ENCODE results near the gene MORN1. TPM values are rescaled to one million over a fixed set of nuclear protein-coding genes. Genes with fewer than 3 reads are reported as not detected.
"Not testable (repeated sequence)": the region's sequence is repeated elsewhere in the genome, so short reads cannot be mapped to it uniquely, and the experiment has no call there.

MORN1 gene
- total RNA-seq, 1 experiment from 2014 or later: 23.2 TPM

DNA sequence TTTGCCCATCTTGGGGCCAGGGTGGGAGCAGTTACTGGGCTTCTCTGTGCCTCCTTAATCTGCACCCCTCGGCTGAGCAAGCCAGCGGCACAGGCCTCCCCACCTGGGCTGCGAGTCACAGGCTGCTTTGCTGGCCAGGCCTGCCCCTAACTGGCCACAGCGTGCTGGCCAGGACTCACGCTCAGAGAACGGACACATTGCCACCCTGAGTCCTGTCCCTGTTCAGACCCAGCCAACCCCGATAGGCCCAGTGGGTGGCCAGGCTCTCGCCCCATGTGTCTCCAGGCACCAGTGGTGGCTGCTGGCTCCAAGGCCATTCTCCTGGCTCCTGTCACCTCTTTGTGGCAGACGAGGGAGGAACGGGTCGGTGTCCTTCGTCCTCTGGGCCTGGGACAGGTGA, 61.3 kb downstream of the MORN1 start:
- intact Hi-C loops (cut with micrococcal nuclease; ENCODE audit: unreplicated experiment): no loop called here
- TF ChIP-seq, protein P1, sequence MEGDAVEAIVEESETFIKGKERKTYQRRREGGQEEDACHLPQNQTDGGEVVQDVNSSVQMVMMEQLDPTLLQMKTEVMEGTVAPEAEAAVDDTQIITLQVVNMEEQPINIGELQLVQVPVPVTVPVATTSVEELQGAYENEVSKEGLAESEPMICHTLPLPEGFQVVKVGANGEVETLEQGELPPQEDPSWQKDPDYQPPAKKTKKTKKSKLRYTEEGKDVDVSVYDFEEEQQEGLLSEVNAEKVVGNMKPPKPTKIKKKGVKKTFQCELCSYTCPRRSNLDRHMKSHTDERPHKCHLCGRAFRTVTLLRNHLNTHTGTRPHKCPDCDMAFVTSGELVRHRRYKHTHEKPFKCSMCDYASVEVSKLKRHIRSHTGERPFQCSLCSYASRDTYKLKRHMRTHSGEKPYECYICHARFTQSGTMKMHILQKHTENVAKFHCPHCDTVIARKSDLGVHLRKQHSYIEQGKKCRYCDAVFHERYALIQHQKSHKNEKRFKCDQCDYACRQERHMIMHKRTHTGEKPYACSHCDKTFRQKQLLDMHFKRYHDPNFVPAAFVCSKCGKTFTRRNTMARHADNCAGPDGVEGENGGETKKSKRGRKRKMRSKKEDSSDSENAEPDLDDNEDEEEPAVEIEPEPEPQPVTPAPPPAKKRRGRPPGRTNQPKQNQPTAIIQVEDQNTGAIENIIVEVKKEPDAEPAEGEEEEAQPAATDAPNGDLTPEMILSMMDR (IDR thresholded peaks at IDR 0.05; ENCODE audit: unreplicated experiment): no peak
- no peaks in the 10 kb centered on the region for H3K4me1 Mint-ChIP-seq (ENCODE audit: low read depth, unreplicated experiment)
- no TSS peak for BruUV-seq (replicated peaks)
- H3K4me3 Mint-ChIP-seq (ENCODE audit: low read depth, unreplicated experiment): no peak overlapping the region
- DNase-seq: no peak
- CTCF ChIA-PET: no interaction called here
- peaks cover 6% of the 10 kb centered on the region for H3K36me3 Mint-ChIP-seq (ENCODE audit: insufficient read depth, unreplicated experiment)
- no peaks in the 10 kb centered on the region for H3K9me3 Mint-ChIP-seq (ENCODE audit: low read depth, unreplicated experiment)
- H3K27me3 Mint-ChIP-seq (ENCODE audit: unreplicated experiment): peaks cover 25% of the 10 kb centered on the region
- no peak overlapping the region for H3K27ac Mint-ChIP-seq (ENCODE audit: unreplicated experiment)

DNA sequence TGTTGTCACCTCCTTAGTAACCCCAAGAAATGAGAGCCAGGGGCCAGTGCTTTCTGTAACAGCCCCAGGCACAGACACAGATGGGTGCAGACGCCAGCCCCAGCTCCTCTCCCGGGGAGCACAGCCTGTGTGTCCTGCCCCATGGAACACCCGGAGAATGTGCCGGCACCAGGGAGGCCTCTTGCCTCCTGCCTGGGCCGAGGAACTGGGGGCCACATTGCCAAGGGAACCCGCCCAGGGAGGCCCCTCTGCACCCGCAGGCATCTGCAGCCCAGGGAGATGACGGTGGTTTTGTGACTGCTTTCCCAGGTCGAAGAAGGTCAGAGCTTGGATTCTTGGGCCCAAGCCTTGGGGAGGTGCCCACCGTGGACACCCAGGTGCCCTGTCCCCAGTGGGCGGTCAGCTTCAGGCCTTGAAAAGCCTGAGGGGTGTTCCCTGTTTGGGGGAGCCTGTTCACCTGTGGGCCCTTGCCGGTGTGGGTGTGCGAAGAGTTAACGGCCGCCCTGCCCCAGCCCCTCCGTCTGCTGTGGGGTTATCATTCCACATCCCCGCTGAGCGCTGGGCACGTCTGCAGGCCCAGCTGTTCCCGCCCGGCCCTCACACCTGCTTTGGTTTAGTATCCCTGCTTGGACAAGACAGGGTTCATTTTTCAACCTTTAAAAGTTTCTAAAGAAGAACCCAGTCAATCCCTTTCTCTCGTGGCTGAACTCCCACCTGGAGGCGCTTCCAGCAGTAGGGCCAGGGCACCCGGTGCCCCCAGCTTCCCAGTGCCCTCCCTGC, 62.5 kb downstream of the MORN1 start:
- peaks cover 3% of the 10 kb centered on the region for H3K36me3 Mint-ChIP-seq (ENCODE audit: insufficient read depth, unreplicated experiment)
- no TSS peak for BruUV-seq (replicated peaks)
- no peak overlapping the region for H3K4me3 Mint-ChIP-seq (ENCODE audit: low read depth, unreplicated experiment)
- no peak for DNase-seq
- H3K9me3 Mint-ChIP-seq (ENCODE audit: low read depth, unreplicated experiment): no peaks in the 10 kb centered on the region
- TF ChIP-seq, protein P1 (IDR thresholded peaks at IDR 0.05; ENCODE audit: unreplicated experiment): no peak
- no peak overlapping the region for H3K27ac Mint-ChIP-seq (ENCODE audit: unreplicated experiment)
- peaks cover 37% of the 10 kb centered on the region for H3K27me3 Mint-ChIP-seq (ENCODE audit: unreplicated experiment)
- no peaks in the 10 kb centered on the region for H3K4me1 Mint-ChIP-seq (ENCODE audit: low read depth, unreplicated experiment)
- CTCF ChIA-PET: no interaction called here
- intact Hi-C loops (cut with micrococcal nuclease; ENCODE audit: unreplicated experiment): no loop called here

DNA sequence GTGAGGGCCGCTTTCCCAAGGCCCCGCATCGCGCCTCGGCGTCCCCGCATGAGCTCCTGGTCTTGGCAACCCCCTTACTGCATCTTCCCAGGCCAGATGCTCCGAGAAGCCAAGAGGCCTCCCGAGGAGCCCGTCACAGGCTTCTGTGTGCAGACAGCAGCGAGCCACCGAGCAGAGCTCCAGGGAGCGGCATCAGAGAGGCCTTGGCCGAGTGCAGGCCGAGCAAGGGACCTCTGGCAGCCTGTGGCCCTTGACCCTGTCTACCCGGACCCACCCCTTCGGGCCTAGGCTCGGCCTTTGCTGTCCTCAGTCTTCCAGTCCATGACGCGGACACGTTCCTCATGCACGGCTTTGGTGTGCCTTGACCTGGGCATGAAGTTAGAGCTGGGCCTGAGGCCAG, 63.5 kb downstream of the MORN1 start:
- no peaks in the 10 kb centered on the region for H3K9me3 Mint-ChIP-seq (ENCODE audit: low read depth, unreplicated experiment)
- CTCF ChIA-PET: no interaction called here
- no peaks in the 10 kb centered on the region for H3K36me3 Mint-ChIP-seq (ENCODE audit: insufficient read depth, unreplicated experiment)
- H3K27ac Mint-ChIP-seq (ENCODE audit: unreplicated experiment): no peak overlapping the region
- H3K27me3 Mint-ChIP-seq (ENCODE audit: unreplicated experiment): peaks cover 39% of the 10 kb centered on the region
- H3K4me3 Mint-ChIP-seq (ENCODE audit: low read depth, unreplicated experiment): no peak overlapping the region
- intact Hi-C loops (cut with micrococcal nuclease; ENCODE audit: unreplicated experiment): no loop called here
- no TSS peak for BruUV-seq (replicated peaks)
- no peaks in the 10 kb centered on the region for H3K4me1 Mint-ChIP-seq (ENCODE audit: low read depth, unreplicated experiment)
- TF ChIP-seq, protein P1 (IDR thresholded peaks at IDR 0.05; ENCODE audit: unreplicated experiment): no peak
- no peak for DNase-seq

DNA sequence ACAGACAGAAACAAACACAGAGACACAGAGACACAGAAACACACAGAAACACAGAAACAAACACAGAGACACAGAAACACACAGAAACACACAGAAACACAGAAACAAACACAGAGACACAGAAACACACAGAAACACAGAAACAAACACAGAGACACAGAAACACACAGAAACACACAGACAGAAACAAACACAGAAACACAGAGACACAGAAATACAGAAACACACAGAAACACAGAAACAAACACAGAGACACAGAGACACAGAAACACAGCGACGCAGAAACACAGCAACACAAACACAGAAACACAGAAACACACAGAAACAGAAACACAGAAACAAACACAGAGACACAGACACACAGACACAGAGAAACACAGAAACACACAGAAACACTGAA, 64.2 kb downstream of the MORN1 start:
- H3K9me3 Mint-ChIP-seq (ENCODE audit: low read depth, unreplicated experiment); CTCF ChIA-PET; BruUV-seq (replicated peaks); H3K27ac Mint-ChIP-seq (ENCODE audit: unreplicated experiment); DNase-seq; intact Hi-C loops (cut with micrococcal nuclease; ENCODE audit: unreplicated experiment); H3K36me3 Mint-ChIP-seq (ENCODE audit: insufficient read depth, unreplicated experiment); H3K4me3 Mint-ChIP-seq (ENCODE audit: low read depth, unreplicated experiment); H3K4me1 Mint-ChIP-seq (ENCODE audit: low read depth, unreplicated experiment): not testable (repeated sequence)
- peaks cover 39% of the 10 kb centered on the region for H3K27me3 Mint-ChIP-seq (ENCODE audit: unreplicated experiment)

DNA sequence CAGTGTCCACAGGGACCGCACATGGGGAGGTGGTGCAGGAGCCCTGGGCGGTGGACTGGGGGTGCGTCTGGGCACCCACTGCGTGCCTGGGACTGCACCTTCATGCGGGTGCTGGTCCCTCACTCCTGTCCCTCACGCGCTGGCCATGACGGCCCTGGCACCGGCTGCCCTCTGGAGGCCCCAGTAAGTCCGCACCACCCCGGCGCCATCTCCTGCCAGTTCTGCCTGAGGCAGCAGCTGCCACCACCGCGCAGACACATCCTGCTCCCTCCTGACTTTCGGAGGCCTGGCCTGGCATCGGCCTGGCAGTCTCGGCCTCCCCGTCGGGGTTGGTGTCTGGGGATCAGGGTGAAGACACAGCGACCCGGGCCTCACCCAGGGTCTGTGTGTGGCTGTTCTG, 64.8 kb downstream of the MORN1 start:
- no TSS peak for BruUV-seq (replicated peaks)
- Mint-ChIP-seq H3K4me3 (ENCODE audit: low read depth, unreplicated experiment) (no peak overlapping the region), H3K27me3 (ENCODE audit: unreplicated experiment) (peaks cover 39% of the 10 kb centered on the region), H3K9me3 (ENCODE audit: low read depth, unreplicated experiment) (no peaks in the 10 kb centered on the region), H3K36me3 (ENCODE audit: insufficient read depth, unreplicated experiment) (peaks cover 6% of the 10 kb centered on the region), H3K4me1 (ENCODE audit: low read depth, unreplicated experiment) (no peaks in the 10 kb centered on the region), H3K27ac (ENCODE audit: unreplicated experiment) (no peak overlapping the region)
- TF ChIP-seq, protein P1 (IDR thresholded peaks at IDR 0.05; ENCODE audit: unreplicated experiment): no peak
- CTCF ChIA-PET: interaction anchor here (0.6 kb wide), 1 partner anchor 466 kb away, joined by 3 read pairs; no protein-coding TSS in a partner anchor
- intact Hi-C loops (cut with micrococcal nuclease; ENCODE audit: unreplicated experiment): no loop called here
- no peak for DNase-seq

Data from Calu3 (cell line).